Thoracic aorta (tissue), 2 donors: ENCODE results near the gene ZFX. TPM values are rescaled to one million over a fixed set of nuclear protein-coding genes. Genes with fewer than 3 reads are reported as not detected.

Source experiments
- ATAC-seq: fragments of 150-250 bp; one replicate; pipeline ENCODE4 v1.8.0; 2017; ENCODE audit warnings: low read depth; ENCODE audit not compliant: insufficient number of reproducible peaks, low FRiP score
- DNase-seq: peaks from one replicate; pipeline ENCODE4 v3.0.0-alpha.2; 2020; ENCODE audit warnings: low spot score
- H3K27ac ChIP-seq, 2 donors: fragments of 200-600 bp; sonication (generic); 1 replicate in 1 of 2; 2 replicates in 1 of 2; pipeline ENCODE4 v1.5.1; 2016; ENCODE audit warnings: mild to moderate bottlenecking in 2 of 2, moderate library complexity in 2 of 2
- H3K27me3 ChIP-seq: fragments of 200-600 bp; sonication (generic); replicated peaks from 2 replicates; pipeline ENCODE4 v1.6.0; 2016; ENCODE audit warnings: mild to moderate bottlenecking; ENCODE audit not compliant: insufficient read depth
- H3K36me3 ChIP-seq: fragments of 200-600 bp; sonication (generic); one replicate; pipeline ENCODE4 v1.5.1; 2016
- H3K4me1 ChIP-seq, 2 donors: fragments of 200-600 bp; sonication (generic); 1 replicate in 1 of 2; 2 replicates in 1 of 2; pipeline versions ENCODE4 v1.5.1 to v1.6.0; 2016; ENCODE audit warnings: low read depth in 2 of 2, mild to moderate bottlenecking in 1 of 2; ENCODE audit not compliant: control insufficient read depth in 1 of 2
- H3K4me3 ChIP-seq: fragments of 200-600 bp; sonication (generic); 2 replicates; pipeline ENCODE4 v1.5.1; 2016; ENCODE audit warnings: mild to moderate bottlenecking
- H3K9me3 ChIP-seq: fragments of 200-600 bp; sonication (generic); 2 replicates; pipeline ENCODE4 v1.5.1; 2016
- total RNA-seq, 2 donors: library from RNA; depleted of rRNA; stranded (reverse); fragments of >200 nt; gene quantifications; one replicate each; pipeline versions ENCODE4 v1.1.0 to v1.2.3, GENCODE V29; 2016
- TF ChIP-seq, protein P1 (sequence below): fragments of 200-600 bp; sonication (generic); IDR thresholded peaks from one replicate; pipeline ENCODE4 v1.5.1; 2019; ENCODE audit warnings: antibody characterized with exemption

ZFX gene
- total RNA-seq, 2 donors from 2014 or later = 38.4 to 39.7 TPM

DNA sequence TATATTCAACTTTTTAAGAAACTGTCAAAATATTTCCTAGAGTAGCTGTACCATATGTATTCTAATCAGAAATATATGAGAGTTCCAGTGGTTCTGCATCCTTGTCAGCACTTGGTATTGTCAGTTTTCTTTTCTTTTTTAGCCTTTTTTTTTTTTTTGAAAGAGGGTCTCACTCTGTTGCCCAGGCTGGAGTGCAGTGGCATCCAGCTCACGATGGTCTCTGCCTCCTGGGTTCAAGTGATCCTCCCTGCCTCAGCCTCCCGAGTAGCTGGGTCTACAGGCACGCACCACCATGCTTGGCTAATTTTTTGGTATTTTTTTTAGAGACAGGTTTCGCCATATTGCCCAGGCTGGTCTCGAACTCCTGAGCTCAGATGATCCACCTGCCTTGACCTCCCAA lies 79.1 kb downstream of the ZFX start:
- DNase-seq (no peak), ATAC-seq (no peak)
- Histone ChIP-seq H3K4me1 (no peaks in the 10 kb centered on the region), H3K27ac (no peak overlapping the region), H3K9me3 (no peaks in the 10 kb centered on the region), H3K4me3 (no peak overlapping the region), H3K36me3 (no peaks in the 10 kb centered on the region), H3K27me3 (no peaks in the 10 kb centered on the region)
- TF ChIP-seq, protein P1, sequence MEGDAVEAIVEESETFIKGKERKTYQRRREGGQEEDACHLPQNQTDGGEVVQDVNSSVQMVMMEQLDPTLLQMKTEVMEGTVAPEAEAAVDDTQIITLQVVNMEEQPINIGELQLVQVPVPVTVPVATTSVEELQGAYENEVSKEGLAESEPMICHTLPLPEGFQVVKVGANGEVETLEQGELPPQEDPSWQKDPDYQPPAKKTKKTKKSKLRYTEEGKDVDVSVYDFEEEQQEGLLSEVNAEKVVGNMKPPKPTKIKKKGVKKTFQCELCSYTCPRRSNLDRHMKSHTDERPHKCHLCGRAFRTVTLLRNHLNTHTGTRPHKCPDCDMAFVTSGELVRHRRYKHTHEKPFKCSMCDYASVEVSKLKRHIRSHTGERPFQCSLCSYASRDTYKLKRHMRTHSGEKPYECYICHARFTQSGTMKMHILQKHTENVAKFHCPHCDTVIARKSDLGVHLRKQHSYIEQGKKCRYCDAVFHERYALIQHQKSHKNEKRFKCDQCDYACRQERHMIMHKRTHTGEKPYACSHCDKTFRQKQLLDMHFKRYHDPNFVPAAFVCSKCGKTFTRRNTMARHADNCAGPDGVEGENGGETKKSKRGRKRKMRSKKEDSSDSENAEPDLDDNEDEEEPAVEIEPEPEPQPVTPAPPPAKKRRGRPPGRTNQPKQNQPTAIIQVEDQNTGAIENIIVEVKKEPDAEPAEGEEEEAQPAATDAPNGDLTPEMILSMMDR = no peak

DNA sequence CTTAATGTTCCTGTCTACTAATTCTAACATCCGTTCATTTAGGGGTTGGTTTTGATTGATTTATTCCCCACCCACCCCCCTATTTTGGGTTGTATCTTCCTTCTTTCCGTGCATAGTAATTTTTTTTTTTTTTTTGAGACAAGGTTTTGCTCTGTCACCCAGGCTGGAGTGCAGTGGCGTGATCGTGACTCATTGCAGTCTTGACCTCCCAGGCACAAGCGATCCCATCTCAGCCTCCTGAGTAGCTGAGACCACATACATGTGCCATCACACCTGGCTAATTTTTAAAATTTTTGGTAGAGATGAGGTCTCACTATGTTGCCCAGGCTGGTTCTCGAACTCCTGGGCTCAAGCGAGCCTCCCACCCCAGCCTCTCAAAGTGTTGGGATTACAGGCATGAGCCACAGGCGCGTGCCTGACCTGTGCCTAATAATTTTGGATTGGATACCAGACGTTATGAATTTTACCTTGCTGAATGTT lies 79.9 kb downstream of the ZFX start:
- no peaks in the 10 kb centered on the region for H3K27me3 ChIP-seq
- H3K36me3 ChIP-seq = no peaks in the 10 kb centered on the region
- ATAC-seq (no peak), DNase-seq (no peak)
- TF ChIP-seq, protein P1 = no peak
- H3K4me3 ChIP-seq = no peak overlapping the region
- no peaks in the 10 kb centered on the region for H3K4me1 ChIP-seq
- H3K27ac ChIP-seq = no peak overlapping the region
- H3K9me3 ChIP-seq = no peaks in the 10 kb centered on the region

DNA sequence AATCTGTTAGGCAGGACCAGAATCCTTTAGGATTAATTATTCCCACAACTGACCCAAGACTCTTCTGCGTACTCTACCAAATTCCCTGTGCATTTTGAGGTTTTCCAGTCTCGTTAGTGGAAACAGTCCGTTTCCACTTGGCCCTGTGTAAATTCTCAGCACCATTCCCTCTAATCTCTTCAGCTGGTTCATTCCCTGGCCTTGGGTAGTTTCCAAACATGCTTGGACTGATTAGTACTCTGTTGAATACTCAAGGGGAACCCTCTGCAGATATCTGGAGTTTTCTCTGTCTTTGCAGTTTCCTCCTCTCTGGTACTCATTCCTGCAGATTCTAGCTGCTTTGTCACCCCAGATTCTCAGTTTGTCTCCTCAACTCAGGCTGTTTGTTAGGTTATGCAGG lies 80.4 kb downstream of the ZFX start:
- Histone ChIP-seq H3K4me1 (no peaks in the 10 kb centered on the region), H3K27me3 (no peaks in the 10 kb centered on the region), H3K36me3 (no peaks in the 10 kb centered on the region), H3K4me3 (no peak overlapping the region), H3K9me3 (no peaks in the 10 kb centered on the region), H3K27ac (no peak overlapping the region)
- no peak for ATAC-seq
- no peak for DNase-seq
- TF ChIP-seq, protein P1 = no peak

DNA sequence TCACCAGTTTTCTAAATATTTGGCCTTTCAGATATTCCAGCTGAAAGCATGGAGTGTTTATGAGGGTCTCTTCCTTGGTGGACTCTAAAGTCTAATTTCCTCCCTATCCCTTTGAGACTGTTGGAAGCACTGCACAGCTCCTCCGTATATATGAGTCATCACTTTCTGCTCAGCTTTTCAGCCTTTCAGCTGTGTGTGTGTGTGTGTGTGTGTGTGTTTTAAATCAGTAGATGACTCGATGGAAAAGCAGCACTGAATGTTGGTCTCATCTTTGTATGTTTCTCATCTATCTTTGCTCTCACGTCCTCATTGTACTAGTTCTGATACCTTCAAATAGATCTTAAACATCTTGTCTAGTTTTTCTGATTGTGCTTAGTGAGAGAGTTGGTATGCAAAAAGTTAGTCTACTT lies 81.6 kb downstream of the ZFX start:
- no peak for ATAC-seq
- TF ChIP-seq, protein P1 = no peak
- no peak for DNase-seq
- H3K27ac ChIP-seq = no peak overlapping the region
- H3K27me3 ChIP-seq = no peaks in the 10 kb centered on the region
- H3K4me3 ChIP-seq = no peak overlapping the region
- H3K36me3 ChIP-seq = no peaks in the 10 kb centered on the region
- H3K9me3 ChIP-seq = no peaks in the 10 kb centered on the region
- H3K4me1 ChIP-seq = no peaks in the 10 kb centered on the region

DNA sequence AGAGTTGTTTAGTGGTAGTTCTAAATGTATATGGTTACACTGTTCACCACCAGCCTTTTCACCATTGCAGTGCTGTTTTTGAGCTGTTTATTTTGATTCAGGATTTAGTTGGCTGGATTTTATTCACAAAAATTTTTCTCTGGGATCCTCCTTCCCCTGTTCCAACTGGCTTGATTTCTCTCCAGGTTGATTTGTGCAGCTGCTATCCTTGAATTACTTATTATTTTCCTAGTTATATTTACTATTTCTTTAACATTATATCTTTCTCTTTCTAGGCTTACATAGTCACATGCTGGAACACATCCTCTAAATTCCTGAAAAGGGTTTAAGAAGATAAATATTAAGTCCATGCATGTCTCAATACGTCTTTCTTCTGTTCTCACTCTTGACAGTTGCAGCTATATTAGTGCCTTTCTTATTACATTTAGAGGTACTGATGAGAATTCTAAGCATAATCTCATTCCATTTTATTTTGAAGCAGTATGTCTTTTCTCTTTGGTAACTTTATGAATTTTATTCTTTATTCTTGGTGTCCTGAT lies 82.2 kb downstream of the ZFX start:
- TF ChIP-seq, protein P1 = no peak
- no peaks in the 10 kb centered on the region for H3K4me1 ChIP-seq
- H3K9me3 ChIP-seq = no peaks in the 10 kb centered on the region
- H3K36me3 ChIP-seq = no peaks in the 10 kb centered on the region
- H3K27me3 ChIP-seq = no peaks in the 10 kb centered on the region
- H3K27ac ChIP-seq = no peak overlapping the region
- DNase-seq (no peak), ATAC-seq (no peak)
- H3K4me3 ChIP-seq = no peak overlapping the region
